PC-9 (cell line): Measurements from ENCODE around the gene GPR176. TPM values are rescaled to one million over a fixed set of nuclear protein-coding genes. Genes with fewer than 3 reads are reported as not detected.

Experiments used
- BruUV-seq: library from RNA; stranded (reverse); fragments of 400-500 nt; replicated peaks from 2 replicates; lab custom pipeline; 2021; lab: Mats Ljungman, UMichigan
- CTCF ChIA-PET: fragments of 300-600 bp; sonication (Branson Sonifier 250); formaldehyde crosslinking; loops from one replicate; lab custom pipeline; 2022; ENCODE audit warnings: antibody characterized with exemption; lab: Charles Lee
- POLR2A ChIA-PET: fragments of 300-600 bp; sonication (Branson Sonifier 250); formaldehyde crosslinking; loops from one replicate; lab custom pipeline; 2022; ENCODE audit warnings: antibody characterized with exemption; ENCODE audit not compliant: unreplicated experiment; lab: Charles Lee
- DNase-seq, 2 experiments: peaks; one replicate each; pipeline versions ENCODE4 v3.0.0 to v3.0.0-alpha.2; 2015 to 2022; ENCODE audit warnings: mixed read lengths in 1 of 2
- H2AFZ ChIP-seq: fragments of 200-600 bp; sonication (generic); 2 replicates; pipeline ENCODE4 v1.8.1; 2017; ENCODE audit warnings: antibody characterized with exemption
- H3F3A ChIP-seq: fragments of 200-600 bp; sonication (generic); 2 replicates; pipeline ENCODE4 v1.8.1; 2017; ENCODE audit warnings: antibody characterized with exemption, mild to moderate bottlenecking, low read depth; ENCODE audit not compliant: insufficient read depth
- H3K27ac ChIP-seq: fragments of 200-600 bp; sonication (generic); 2 replicates; pipeline ENCODE4 v1.6.1; 2016; ENCODE audit warnings: mixed run types
- H3K27me3 ChIP-seq: fragments of 200-600 bp; sonication (generic); 2 replicates; pipeline ENCODE4 v1.6.1; 2016; ENCODE audit warnings: low read depth, mixed run types; ENCODE audit not compliant: insufficient read depth
- H3K36me3 ChIP-seq: fragments of 200-600 bp; sonication (generic); 2 replicates; pipeline ENCODE4 v1.6.1; 2016; ENCODE audit warnings: low read depth, mixed run types
- H3K4me1 ChIP-seq: fragments of 200-600 bp; sonication (generic); replicated peaks from 2 replicates; pipeline ENCODE4 v1.6.1; 2016; ENCODE audit warnings: mixed run types; ENCODE audit not compliant: insufficient read depth
- H3K4me2 ChIP-seq: fragments of 200-600 bp; sonication (generic); 2 replicates; pipeline ENCODE4 v1.6.1; 2017; ENCODE audit warnings: mixed run types
- H3K4me3 ChIP-seq: fragments of 200-600 bp; sonication (generic); 2 replicates; pipeline ENCODE4 v1.6.1; 2016; ENCODE audit warnings: mixed run types
- H3K79me2 ChIP-seq: fragments of 200-600 bp; sonication (generic); 2 replicates; pipeline ENCODE4 v1.6.1; 2017; ENCODE audit warnings: low read depth, mixed run types
- H3K9me2 ChIP-seq: fragments of 200-600 bp; sonication (generic); 2 replicates; pipeline ENCODE4 v1.8.1; 2017; ENCODE audit warnings: mild to moderate bottlenecking; ENCODE audit not compliant: insufficient read depth
- H3K9me3 ChIP-seq: fragments of 200-600 bp; sonication (generic); 2 replicates; pipeline ENCODE4 v1.8.1; 2016; ENCODE audit warnings: low read depth; ENCODE audit not compliant: insufficient read depth
- H4K20me1 ChIP-seq: fragments of 200-600 bp; sonication (generic); 2 replicates; pipeline ENCODE4 v1.8.1; 2017; ENCODE audit not compliant: insufficient read depth
- CTCF ChIP-seq: fragments of 200-600 bp; sonication (generic); conservative IDR thresholded peaks from 2 replicates; pipeline ENCODE4 v1.6.1; 2017; ENCODE audit warnings: mixed run types, antibody characterized with exemption, mild to moderate bottlenecking, moderate library complexity
- EZH2 ChIP-seq: fragments of 200-600 bp; sonication (generic); IDR thresholded peaks from 2 replicates; pipeline ENCODE4 v1.8.0; 2017; ENCODE audit warnings: antibody characterized with exemption, low read depth
- intact Hi-C: fragments of 100-400 bp; cut with micrococcal nuclease; formaldehyde crosslinking; loops from one replicate; pipeline ENCODE4 v1.10.0; 2022; ENCODE audit not compliant: unreplicated experiment
- total RNA-seq: library from RNA; stranded (reverse); gene quantifications from 2 replicates; pipeline ENCODE4 v1.2.3, GENCODE V29; 2021

The GPR176 gene
- total RNA-seq, 1 experiment from 2014 or later = 4.7 TPM

- Histone ChIP-seq H3K27me3 (no peaks in the 10 kb centered on the region), H3K9me2 (no peaks in the 10 kb centered on the region), H3K79me2 (peaks cover 4% of the 10 kb centered on the region; the same call in 1 of the 2 replicates), H2AFZ (no peak overlapping the region), H3K4me2 (no peak overlapping the region), H3F3A (no peaks in the 10 kb centered on the region), H3K36me3 (0 out of 2 replicates have a peak, but pooled peaks cover 7% of the 10 kb centered on the region), H4K20me1 (no peaks in the 10 kb centered on the region), H3K27ac (no peak overlapping the region), H3K9me3 (no peaks in the 10 kb centered on the region), H3K4me3 (no peak overlapping the region), H3K4me1 (no peaks in the 10 kb centered on the region)
- intact Hi-C loops = no loop called here
- TF ChIP-seq CTCF (no peak), EZH2 (no peak)
- no TSS peak for BruUV-seq
- DNase-seq = no peak
- POLR2A ChIA-PET = no interaction called here
- CTCF ChIA-PET = no interaction called here
Observed at GRCh38 chr15:39942753-39943150, 22.7 kb upstream of the GPR176 start.

- Histone ChIP-seq H3K27ac (no peak overlapping the region), H3F3A (no peaks in the 10 kb centered on the region), H4K20me1 (no peaks in the 10 kb centered on the region), H3K9me3 (no peaks in the 10 kb centered on the region), H3K4me3 (no peak overlapping the region), H3K36me3 (0 out of 2 replicates have a peak, but pooled peaks cover 7% of the 10 kb centered on the region), H3K27me3 (no peaks in the 10 kb centered on the region), H3K4me1 (no peaks in the 10 kb centered on the region), H2AFZ (no peak overlapping the region), H3K79me2 (peaks cover 9% of the 10 kb centered on the region; the same call in 1 of the 2 replicates), H3K4me2 (no peak overlapping the region), H3K9me2 (no peaks in the 10 kb centered on the region)
- intact Hi-C loops = no loop called here
- ChIA-PET POLR2A (interaction anchor here (0.6 kb wide), 1 partner anchor 155 kb away, joined by 3 read pairs; no protein-coding TSS in a partner anchor), CTCF (no interaction called here)
- DNase-seq = no peak
- no peak for TF ChIP-seq EZH2
- no peak for TF ChIP-seq CTCF
- no TSS peak for BruUV-seq
Observed at GRCh38 chr15:39942101-39942752, 22.2 kb upstream of the GPR176 start.

DNA sequence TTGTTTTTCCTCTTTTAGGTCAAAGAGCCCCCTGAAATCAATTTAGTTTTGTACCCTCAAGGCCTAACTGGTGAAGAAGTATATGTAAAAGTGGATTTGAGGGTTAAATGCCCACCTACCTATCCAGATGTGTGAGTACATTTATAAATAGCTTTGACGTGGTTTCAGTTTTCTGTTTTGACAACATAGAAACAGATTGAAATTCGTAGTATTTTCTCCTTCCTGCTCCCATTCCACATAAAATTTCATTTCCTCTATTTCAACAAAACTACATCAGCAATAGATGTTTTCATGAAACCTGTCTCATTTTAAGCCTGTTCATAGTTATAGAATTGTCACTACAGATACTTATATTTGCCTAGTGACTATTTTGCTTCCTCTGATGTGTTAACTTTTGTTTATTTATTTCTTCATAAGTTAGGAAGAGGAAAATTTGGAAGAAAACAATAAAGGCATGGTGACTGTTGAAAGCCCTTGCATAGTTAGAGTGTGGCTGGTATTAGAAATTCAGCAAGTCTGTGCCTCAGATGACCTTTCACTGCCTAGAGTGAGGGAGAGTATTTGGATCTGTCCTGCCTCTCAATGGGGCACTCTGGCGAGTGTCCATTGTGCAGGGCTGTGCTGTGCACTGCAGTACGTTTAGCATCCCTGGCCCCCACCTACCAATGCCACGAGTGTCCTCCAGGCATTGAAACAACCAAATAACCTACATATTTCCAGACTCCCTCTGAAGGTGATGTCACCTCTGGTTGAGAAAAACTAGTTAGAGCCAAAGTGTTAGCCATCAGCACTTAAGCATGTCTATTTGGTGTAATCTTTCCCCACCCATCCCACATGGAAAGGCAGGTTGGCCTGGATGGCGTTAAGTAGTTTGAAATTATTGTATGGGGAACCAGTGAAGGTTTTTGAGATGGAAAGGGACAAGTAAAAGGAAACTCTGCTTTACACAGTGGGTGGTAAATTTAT lies 19.7 kb upstream of the GPR176 start:
- peaks cover 22% of the 10 kb centered on the region for H3K4me1 ChIP-seq
- intact Hi-C loops = loop anchor here (10.0 kb wide), 1 partner anchor 1235 kb away; no protein-coding TSS in a partner anchor
- DNase-seq = no peak
- BruUV-seq = no TSS peak
- no peaks in the 10 kb centered on the region for H4K20me1 ChIP-seq
- H3K9me2 ChIP-seq = no peaks in the 10 kb centered on the region
- TF ChIP-seq EZH2 = no peak
- peaks cover 21% of the 10 kb centered on the region for H3K79me2 ChIP-seq
- ChIA-PET POLR2A (no interaction called here), CTCF (no interaction called here)
- no peak overlapping the region for H3K4me3 ChIP-seq
- no peaks in the 10 kb centered on the region for H3K9me3 ChIP-seq
- H3F3A ChIP-seq = no peaks in the 10 kb centered on the region; the same call in 1 of the 2 replicates
- no peak overlapping the region for H2AFZ ChIP-seq
- H3K27me3 ChIP-seq = no peaks in the 10 kb centered on the region
- no peaks in the 10 kb centered on the region for H3K36me3 ChIP-seq
- no peak overlapping the region for H3K27ac ChIP-seq
- no peak overlapping the region for H3K4me2 ChIP-seq
